ENCODE measurements around the gene MDN1. TPM values are rescaled to one million over a fixed set of nuclear protein-coding genes. Genes with fewer than 3 reads are reported as not detected.

MDN1 gene
- total and polyA plus RNA-seq, 2 of the 8 experiments (the other 6 are each of a cell fraction or from before 2014, with no cell fraction given), result 53.5 to 179 TPM

- Histone ChIP-seq H4K91ac (replicated peaks; ENCODE audit: insufficient read length, low read length) (no peak overlapping the region), H3K14ac (ENCODE audit: insufficient read length) (no peak overlapping the region), H3K27me3 (replicated peaks in 1 of 4; ENCODE audit: control insufficient read depth in 3 of 4, extremely low read depth in 1 of 4, insufficient read depth in 3 of 4, low read length in 3 of 4) (no peaks in the 10 kb centered on the region), H3K23me2 (ENCODE audit: low read depth, low read length) (no peaks in the 10 kb centered on the region), H3K4ac (replicated peaks; ENCODE audit: insufficient read length, low read depth, low read length) (no peak overlapping the region), H3K79me2 (ENCODE audit: control insufficient read depth in 1 of 2, insufficient read depth in 2 of 2, low read length in 2 of 2) (peaks cover 0 to 78% of the 10 kb centered on the region in 2 experiments; a peak in 2 of 4 replicates), H3K4me2 (ENCODE audit: insufficient read depth in 1 of 2, low read depth in 2 of 2, low read length in 2 of 2) (no peak overlapping the region), H2AFZ (ENCODE audit: low read length) (no peak overlapping the region), H2BK20ac (ENCODE audit: low read length) (no peak overlapping the region), H2BK12ac (ENCODE audit: low read depth, low read length) (no peak overlapping the region), H2BK120ac (replicated peaks; ENCODE audit: low read depth, low read length) (no peak overlapping the region), H4K20me1 (replicated peaks in 1 of 2; ENCODE audit: control insufficient read depth in 1 of 2, insufficient read depth in 2 of 2, low read length in 2 of 2) (peaks cover 2 to 4% of the 10 kb centered on the region in 2 experiments), H3K4me3 (ENCODE audit: extremely low read depth in 1 of 4, insufficient read depth in 2 of 4, low read depth in 3 of 4, low read length in 4 of 4) (no peak overlapping the region), H3K18ac (ENCODE audit: extremely low read depth, low read length) (no peak overlapping the region), H3K56ac (replicated peaks; ENCODE audit: insufficient read length, low read depth, low read length) (no peak overlapping the region), H4K8ac (ENCODE audit: extremely low read depth, insufficient read depth, low read length) (no peak overlapping the region), H3K27ac (ENCODE audit: low read depth, low read length) (no peak overlapping the region), H3K79me1 (ENCODE audit: low read depth, low read length) (peaks cover 2% of the 10 kb centered on the region; the same call in 1 of the 2 replicates), H3K23ac (ENCODE audit: insufficient read length) (no peak overlapping the region), H2AK5ac (ENCODE audit: low read depth, low read length) (no peak overlapping the region), H2BK15ac (ENCODE audit: low read length) (no peak overlapping the region), H3K4me1 (replicated peaks in 1 of 4; ENCODE audit: control insufficient read depth in 3 of 4, insufficient read depth in 4 of 4, low read length in 3 of 4) (no peaks in the 10 kb centered on the region; a peak in 1 of 7 replicates), H2BK5ac (ENCODE audit: low read depth, low read length) (no peak overlapping the region), H3K9me3 (ENCODE audit: insufficient read depth in 2 of 2, low read depth in 1 of 2, low read length in 1 of 2) (no peaks in the 10 kb centered on the region), H3K9ac (replicated peaks in 1 of 4; ENCODE audit: extremely low read depth in 1 of 4, low read depth in 3 of 4, low read length in 3 of 4) (no peak overlapping the region), H4K5ac (ENCODE audit: insufficient read length, low read depth, low read length) (no peak overlapping the region), H3K36me3 (ENCODE audit: control insufficient read depth in 2 of 4, insufficient read depth in 4 of 4, low read length in 3 of 4) (peaks cover 4 to 61% (median 13%) of the 10 kb centered on the region in 4 experiments; a peak in 6 of 8 replicates)
- TF ChIP-seq ATF2 (IDR thresholded peaks at IDR 0.05; ENCODE audit: low read length), result no peak
- no peak for TF ChIP-seq EGR1 (IDR thresholded peaks at IDR 0.05; ENCODE audit: borderline replicate concordance, low read depth, low read length)
- TF ChIP-seq SUZ12 (IDR thresholded peaks at IDR 0.05; ENCODE audit: low read length), result no peak
- TF ChIP-seq NRF1 (IDR thresholded peaks at IDR 0.05; ENCODE audit: low read depth, low read length), result no peak
- no peak for TF ChIP-seq JUN (IDR thresholded peaks at IDR 0.05; ENCODE audit: low read depth, low read length)
- no peak for TF ChIP-seq SP1 (IDR thresholded peaks at IDR 0.05; ENCODE audit: low read depth, low read length)
- ChIA-PET CTCF (ENCODE audit: partially characterized antibody) (interaction anchor here (0.8 to 1.1 kb wide), 3 partner anchors 9 to 76 kb away, joined by 3 read pairs; partner anchors contain the start of gene MDN1), POLR2A (ENCODE audit: partially characterized antibody) (interaction anchor here (1.0 kb wide), 1 partner anchor 11 kb away, joined by 4 read pairs; no protein-coding TSS in a partner anchor)
- DNase-seq (ENCODE audit: low read depth in 1 of 2, low spot score in 2 of 2) (no peak), FAIRE-seq (no peak)
- 93% methylated on average over 8 of the region's 8 CpGs; no CpG with 5 or more reads in 1 of the 2 experiments for WGBS, 2 experiments (ENCODE audit: extremely low coverage in 1 of 2, insufficient coverage in 1 of 2, insufficient read length in 1 of 2, insufficient replicate concordance in 2 of 2, low coverage in 1 of 2, low lambda C conversion rate in 2 of 2, missing lambda C conversion rate in 1 of 2)
Observed at GRCh38 chr6:89836639-89837222, 17.1 kb upstream of the MDN1 start.
